HG03558 (cell line): ENCODE data around the gene TRIM9.

Source experiments
- ATAC-seq: cut with Tn5 transposase; IDR thresholded peaks from one replicate; pipeline ENCODE4 v1.9.1; 2021; ENCODE audit warnings: moderate number of reproducible peaks; ENCODE audit not compliant: unreplicated experiment; ENCODE audit errors: extremely low read depth

The TRIM9 gene

DNA sequence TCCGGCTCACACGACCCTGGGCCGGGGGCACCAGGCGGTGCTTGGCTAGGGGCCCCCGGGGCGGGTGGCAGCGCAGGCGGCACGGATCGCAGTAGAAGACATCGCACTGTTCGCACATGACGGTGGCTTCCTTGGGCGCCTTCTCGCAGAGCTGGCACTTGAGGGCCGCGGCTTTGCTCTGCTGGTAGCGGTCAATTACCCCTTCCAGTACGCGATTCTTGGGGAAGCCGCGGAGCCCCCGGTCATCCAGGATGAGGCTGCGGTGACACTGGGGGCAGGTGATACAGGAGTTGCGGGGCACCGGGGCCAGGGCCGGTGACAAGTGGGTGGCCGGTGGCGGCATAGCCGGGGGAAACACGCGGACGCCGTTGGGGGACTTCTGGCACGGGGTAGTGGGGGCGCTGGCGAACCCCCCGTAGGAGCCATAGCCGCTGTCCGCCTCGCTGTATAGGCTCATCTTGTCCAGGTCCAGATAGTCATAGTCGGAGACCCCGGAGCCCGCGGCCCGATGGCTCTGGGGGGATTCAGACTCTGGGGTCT, 553 bp downstream of the TRIM9 start:
- no peak for ATAC-seq

DNA sequence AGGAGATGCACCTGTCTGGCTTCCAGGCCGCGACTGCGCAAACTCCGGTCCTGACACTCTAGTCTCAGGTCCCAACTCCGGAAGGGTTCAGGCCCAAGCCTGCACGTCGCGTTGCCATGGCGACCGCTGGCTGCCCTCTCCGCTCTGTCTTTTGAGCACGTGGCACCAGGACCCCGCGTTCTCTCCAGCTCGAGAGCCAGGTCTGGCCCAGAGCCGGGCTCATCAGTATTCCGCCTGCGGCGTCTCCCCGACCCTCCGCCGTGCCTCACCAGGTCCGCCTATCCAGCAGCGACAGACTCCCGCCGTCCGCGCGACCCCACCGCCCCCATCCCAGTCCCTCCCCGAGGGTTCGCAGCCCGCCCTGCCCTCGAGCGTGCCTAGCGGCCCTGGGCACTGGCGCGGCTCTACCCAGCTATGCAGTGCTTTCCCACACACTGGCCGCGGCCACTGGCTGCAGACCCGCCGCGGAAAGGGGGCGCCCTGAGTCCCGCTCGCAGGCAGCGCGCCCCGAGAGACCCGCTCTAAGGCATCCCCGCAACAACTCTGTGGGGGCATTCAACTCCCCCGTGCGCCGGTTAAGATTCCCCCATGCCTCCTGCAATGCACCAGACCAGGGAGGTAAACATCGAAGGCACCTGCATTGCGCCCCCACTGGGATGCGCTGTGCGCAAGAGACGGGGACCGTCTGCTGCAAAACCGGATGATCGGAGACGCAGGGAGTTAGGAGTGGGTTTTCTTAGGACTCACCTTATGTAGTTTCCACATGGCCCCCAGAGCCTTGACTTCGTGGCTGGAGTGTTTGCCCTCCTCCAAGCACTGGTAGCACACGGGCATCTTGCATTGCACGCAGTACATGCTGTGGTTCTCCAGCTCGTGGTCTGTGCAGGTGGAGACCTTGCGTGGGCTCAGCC, 1.3 kb downstream of the TRIM9 start:
- no peak for ATAC-seq

DNA sequence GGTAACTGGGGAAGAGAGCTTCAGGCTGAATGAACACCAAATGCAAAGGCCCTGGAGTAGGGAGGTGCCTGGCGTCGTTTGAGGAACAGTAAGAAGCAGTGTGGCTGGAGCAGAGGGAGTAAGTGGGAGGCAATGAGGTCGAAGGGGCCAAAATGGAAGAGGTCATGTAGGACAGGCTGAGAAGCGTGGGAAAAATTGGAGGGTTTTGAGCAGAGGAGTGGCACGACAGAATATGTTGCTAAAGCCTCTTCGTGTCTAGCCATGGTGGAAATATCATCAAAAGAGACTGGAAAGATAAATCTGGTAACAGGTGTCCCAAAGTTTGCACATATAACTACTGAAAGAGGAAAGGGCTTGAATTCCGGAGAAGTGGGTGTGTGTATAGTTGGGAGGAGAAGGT, 1.9 kb downstream of the TRIM9 start:
- ATAC-seq = no peak

DNA sequence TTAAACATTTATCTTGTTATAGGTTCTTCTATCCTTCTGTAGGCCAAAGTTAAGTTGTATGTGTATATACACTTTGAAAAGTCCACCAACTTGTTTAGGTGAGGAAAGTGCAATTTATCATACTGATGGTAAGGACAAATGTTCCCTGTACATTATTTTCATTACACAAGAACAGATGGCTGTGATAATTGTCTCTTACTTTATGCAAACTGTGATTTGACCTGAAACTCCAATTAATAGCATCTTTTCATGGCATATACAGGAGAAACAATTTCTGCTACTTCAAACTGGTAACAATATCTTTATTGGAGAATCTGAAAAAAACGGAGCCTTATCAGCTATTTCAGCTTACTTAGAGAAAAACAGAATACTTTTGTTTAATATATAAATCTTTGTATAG, 5.6 kb downstream of the TRIM9 start:
- no peak for ATAC-seq

DNA sequence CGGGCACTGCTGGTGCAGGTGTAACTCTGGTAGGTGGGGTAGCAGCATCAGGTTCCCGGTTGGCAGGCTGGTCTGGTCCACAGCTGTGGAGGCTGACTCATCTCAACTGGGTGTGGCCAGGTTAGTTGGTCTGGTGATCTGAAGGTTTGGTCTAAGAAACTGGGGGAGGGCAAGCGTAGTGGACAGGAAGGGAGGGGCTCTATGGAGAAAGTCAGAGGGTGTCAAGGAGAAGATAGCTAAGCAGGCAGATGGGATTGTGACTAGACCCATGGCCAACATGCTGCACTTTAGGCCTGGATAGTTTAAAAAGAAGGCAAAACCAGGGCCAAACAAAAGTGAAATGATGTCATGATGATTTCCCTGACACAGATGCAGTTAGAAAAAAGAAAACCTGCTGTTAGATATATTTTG, 7.9 kb downstream of the TRIM9 start:
- ATAC-seq = no peak

DNA sequence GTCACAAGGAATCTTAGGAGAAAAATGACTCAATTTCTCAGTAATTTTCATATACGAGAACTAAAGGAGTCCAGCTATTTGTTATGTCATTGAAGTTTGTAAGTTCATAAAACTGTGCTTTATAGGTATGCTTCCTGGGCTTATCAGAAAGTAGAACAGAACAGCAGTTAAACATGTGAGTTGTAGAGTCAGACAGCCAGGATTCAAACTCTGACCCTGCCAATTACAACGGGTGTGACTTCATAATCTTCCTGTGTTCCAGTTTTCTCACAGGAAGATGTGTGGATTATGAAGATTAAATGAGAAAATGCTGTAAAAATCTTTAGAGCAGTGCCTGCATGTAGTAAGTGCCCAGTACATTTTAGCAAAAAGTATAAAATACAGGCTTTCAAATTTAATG, 8.9 kb downstream of the TRIM9 start:
- no peak for ATAC-seq

DNA sequence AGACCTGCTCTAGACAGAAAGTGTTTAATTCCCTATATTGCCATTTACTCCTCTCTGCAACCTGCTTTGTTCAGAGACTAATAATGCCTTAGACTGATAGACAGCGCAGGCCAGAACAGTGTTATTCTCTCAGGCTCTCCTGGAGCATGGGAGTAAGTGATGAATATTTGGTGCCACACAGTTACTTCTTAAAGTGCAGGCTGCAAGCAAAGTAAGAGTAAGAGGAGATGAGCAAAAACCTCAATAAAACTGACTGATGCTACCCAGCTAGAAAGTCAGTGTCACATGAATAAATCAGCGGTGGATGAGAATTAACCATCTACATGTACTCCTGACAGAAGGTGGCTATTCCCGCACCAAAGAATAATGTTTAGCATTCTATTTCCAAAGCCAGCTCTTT, 9.9 kb downstream of the TRIM9 start:
- ATAC-seq = no peak

DNA sequence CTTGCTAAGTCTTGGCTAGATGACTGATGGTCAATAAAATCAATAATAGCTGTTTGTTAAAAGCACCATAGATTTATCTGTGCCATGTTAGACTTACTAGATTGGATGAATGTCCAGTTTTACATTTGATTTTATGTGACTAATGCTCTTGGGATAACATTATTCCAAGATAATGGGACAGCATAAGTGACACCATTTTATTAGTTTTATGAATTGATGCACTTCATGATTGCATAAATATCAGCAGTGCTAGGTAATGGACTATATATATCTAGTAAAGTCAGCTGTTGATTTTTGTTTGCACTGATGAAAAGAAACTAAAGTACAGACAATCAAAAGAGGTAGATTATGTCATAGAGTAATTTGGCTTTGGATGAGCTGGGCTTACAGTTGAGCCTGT, 10.4 kb downstream of the TRIM9 start:
- no peak for ATAC-seq

DNA sequence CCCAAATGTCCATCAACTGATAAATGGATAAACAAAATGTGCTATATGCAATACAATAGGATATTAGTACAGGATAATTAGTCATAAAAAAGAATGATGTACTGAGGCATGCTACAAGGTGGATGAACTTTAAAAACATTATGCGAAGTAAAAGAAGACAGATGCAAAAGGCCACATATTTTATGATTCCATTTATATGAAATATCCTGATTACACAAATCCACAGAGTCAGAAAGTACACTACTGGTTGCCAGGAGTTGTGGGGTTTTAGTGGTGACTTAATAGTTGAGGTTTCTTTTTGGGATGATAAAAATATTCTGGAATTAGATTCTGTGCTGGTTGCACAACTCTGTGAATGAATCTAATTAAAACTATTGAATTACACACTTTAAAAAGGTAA, 12.6 kb downstream of the TRIM9 start:
- no peak for ATAC-seq

DNA sequence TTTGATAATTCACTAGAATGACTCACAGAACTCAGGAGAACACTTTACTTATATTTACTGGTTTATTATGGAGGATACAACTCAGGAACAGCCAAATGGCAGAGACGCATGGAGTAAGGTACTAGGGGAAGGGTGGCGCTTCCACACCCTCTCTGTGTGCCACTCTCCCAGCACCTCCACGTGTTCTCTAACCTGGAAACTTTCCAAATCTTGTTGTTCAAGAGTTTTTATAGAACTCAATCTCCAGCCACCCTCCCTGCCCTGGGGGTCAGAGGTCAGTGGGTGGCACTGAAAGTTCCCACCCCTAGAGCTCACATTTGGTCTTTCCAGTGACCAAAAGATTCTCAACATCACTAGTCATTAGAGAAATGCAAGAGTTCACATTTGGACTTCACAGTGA, 13.2 kb downstream of the TRIM9 start:
- no peak for ATAC-seq

DNA sequence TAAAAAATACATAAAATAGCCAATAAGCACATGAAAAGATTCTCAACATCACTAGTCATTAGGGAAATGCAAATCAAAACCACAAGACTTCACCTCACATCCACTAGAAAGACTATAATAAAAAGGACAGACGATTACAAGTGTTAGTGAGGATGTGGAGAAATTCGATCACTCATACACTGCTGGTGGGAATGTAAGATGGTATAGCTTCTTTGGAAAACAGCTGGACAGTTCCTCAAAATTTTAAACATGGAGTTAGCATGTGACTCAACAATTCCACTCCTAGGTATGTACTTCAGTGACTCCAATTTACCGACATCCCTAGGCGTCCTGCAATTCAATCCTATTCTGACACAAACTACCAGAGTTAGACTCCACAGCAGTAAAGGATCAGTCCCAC, 13.7 kb downstream of the TRIM9 start:
- ATAC-seq = no peak

DNA sequence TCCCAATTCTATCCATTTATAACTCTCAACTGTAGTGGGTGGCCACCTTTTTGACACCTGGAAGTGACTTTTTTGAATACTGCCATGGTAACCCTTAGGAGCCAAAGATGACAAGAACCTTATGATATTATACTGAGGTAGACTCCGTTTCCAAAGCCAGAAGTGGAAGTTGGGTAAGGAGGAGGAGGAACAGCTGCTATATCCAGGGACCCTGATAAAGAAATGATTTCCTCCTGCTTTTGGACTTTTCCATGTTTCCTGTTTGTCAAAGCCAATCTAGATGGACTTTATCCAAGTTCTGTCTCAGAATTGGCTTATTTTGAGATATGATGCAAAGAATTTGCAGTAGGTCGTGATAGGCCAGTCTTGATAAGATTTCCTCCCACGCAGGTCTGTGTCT, 14.3 kb downstream of the TRIM9 start:
- no peak for ATAC-seq

DNA sequence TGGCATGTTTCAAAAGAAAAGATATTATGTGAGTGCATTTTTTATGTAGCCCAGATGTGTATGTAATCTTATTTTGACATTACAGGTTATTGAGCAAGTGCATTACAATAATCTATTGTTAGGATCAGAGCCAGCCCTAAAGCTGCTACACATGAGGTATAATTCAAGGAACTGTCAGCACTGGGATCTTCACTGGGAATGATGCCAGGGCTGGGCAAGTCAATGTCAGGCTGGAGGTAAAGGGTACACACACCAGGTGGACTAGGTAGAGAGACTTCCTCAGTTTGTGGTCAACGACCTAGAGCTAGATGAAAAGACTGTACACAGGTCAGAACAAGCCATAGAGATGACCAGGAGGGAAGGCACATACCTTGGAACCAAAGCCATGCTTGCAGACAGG, 15.4 kb downstream of the TRIM9 start:
- ATAC-seq = no peak

DNA sequence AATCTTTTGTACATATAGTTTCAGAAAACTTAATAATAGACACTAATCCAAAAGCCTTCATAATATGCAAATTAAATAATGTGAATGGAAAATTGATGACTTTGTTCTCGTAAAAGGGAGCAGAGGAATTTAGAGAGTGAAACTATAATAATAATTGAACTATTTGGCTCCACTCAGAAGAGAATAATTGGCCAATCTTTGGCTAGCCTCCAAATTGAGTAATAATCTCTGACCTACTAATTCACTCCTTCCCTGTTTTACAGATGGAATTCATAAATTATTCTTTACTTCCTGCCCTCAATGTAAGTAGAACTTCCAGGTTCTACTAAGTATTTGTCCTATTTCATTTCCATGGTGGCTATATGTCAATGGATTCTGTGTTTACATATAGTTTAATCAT, 15.8 kb downstream of the TRIM9 start:
- no peak for ATAC-seq

DNA sequence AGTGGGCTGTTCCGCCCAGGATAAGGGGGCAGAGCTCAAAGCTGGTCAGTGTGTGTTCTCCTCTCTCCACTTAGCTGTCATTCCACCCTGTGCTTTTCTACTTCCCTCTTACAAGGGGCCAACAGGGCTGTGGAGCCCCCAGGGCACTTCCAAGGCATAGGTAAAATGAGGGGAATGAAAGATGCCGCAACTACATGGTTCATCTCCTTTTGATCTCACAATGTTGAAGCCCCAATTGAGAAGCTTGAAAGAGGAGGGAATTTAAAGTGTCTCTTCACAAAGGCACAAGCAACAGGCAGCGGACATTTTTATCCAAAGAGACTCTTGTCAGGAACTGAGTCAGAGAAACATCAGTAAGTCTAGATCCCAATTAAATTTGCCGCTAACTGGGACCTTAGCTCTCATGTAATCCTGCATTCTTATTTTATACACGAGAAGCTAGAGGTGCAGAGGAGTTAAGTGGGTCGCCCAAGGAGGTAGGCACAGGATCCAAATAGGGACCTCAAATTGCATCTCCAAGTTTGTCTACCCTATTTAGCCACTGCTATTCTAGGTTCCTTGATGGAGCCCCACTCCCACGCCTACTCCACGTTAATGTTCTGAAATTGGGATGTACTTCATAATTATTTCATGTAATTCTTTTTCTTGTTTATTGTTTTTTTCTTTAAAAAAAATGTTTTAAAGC, 20.1 kb downstream of the TRIM9 start:
- no peak for ATAC-seq

DNA sequence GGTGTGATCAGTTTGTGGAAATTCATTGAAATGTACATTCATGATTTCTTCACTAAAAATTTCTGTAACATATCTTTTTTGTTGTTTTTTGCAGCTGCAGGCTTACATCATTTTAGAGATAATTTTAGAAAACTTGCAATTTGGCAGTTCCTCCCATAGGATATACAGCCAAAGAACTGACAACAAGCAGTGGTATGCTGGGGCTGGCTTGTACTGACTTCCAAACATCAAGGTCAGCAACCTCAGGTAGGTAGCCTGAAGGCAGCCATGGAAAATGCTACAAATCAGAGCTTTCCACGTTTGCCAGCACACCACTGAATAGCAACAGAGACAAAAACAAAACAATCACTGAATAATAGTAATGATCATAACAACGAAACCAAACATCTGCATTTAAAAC, 21.2 kb downstream of the TRIM9 start:
- no peak for ATAC-seq

DNA sequence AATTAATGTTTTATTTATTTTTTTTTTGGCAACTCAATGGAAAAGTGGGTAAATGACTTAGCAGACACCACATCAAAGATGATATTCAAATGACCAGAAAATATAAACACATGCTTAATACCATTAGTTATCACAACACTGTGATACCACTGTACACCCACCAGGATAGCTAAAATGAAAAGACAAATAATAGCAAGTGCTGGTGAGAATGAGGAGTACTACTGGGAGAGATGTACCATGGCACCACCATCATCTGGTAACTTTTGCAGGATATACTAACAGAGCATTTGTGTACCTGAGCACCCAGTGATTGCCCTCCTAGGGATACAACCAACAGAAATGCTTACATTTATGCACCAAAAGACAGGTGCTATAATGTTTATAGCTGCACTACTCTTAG, 21.9 kb downstream of the TRIM9 start:
- ATAC-seq = no peak

DNA sequence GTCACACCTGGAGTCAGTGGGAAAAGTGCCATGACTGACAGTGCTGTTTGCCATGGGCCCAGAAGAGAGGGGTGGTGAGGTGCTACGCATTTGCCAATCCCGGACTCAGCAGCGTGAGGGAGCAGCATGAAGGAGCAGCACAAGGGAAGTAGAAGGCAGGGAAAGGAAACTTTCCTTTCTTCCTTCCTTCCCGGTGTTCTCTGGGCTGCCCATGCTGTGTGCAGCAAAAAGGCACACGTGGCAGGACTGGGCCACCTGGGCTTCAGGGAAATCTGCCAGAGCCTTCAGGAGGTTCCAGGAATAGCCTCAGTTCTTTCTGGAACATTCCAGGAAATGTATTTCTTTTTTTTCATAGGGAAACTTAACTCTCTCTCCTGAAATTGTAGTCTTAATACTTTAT, 23.0 kb downstream of the TRIM9 start:
- no peak for ATAC-seq

DNA sequence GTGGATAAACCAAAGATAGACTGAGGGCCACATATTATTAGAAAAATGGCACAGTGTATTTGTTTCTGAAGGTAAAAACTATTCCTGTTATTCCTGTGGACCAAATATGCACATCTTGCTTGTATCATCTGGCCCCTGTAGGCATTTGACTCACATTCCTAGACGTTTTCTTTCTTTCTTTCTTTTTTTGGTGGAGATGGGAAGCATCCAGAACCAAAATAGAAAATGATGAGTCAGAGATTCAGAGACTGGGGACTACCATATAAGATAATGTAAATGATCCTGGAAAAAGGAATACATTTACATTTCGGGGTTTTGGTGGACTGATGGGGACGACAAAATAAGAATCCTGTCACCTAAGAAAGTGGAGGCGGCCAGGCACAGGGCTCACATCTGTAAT, 24.2 kb downstream of the TRIM9 start:
- ATAC-seq = no peak

DNA sequence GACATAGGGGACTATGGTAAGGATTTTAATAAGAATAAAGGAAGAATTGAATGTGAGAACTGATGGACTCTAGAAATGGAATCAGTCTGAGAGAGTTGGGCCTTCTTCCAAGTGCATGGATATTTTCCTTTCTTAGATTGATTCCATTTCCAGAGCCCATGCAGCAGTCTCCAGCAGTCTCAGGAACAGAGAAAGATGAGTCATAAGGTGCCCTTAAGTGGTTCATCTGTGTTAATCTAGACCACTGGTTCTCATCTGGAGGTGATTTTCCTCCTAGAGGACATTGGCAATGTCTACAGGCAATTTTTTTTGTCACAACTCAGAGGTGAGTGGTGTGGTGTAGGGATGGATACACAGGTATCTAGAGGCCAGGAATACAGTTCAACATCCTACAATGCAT, 25.9 kb downstream of the TRIM9 start:
- no peak for ATAC-seq

DNA sequence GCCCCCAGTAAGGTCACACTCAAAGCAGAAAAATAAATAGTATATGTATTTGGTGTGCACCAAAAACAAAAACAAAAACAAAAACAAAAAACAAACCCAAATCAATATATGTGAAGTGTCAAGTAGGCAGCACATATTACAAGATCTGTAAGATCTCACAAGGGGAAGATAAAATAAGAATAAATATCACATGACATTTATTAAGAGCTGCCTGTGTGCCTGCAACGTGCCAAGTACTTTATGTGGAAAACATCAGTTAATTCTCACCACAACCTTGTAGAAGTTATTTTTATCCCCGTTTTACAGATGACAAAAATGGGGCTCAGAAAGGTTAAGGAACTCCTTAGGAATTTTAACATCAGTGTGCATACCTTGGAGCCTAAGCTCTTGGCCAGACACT, 26.6 kb downstream of the TRIM9 start:
- no peak for ATAC-seq

DNA sequence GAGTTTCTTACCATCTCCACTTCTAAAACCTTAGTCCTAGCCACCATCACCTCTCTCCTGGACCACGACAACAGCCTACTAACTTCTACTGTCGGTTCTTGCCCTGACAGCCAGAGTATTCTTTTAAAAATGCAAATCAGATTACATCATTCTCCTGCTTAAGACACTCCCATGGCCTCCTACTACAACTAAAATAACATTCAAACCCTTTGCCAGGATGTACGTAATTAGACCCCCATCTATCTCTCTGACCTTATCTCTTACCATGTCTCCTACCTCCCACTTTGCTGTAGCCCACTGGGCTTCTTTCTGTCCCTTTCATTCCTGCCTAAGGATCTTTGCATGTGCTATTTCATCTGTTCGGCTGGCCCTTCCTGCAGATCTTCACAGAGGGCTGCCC, 27.6 kb downstream of the TRIM9 start:
- ATAC-seq = no peak
